ENCODE measurements around the gene NUDT16L1. TPM values are rescaled to one million over a fixed set of nuclear protein-coding genes. Genes with fewer than 3 reads are reported as not detected.
A peak's percentile ranks its signal among the peaks of the same experiment; 100 is the strongest.

Gene NUDT16L1
- total and polyA plus RNA-seq, 2 of the 13 experiments (the other 11 are each of a cell fraction or from before 2014, with no cell fraction given), result 28.0 to 40.5 TPM

GRCh38 chr16:4663777-4664465, 29.4 kb upstream of the NUDT16L1 start (continued):
- TF ChIP-seq ZSCAN31 (CRISPR knock-in tag; IDR thresholded peaks at IDR 0.05; ENCODE audit: low read depth) (peak; percentile 18; the same call in 1 of the 2 replicates), SAFB2 (CRISPR knock-in tag; IDR thresholded peaks at IDR 0.05; ENCODE audit: borderline replicate concordance, low read depth) (0 out of 2 replicates have a peak, but pooled peaks have one; percentile 34), SNRNP70 (IDR thresholded peaks at IDR 0.05; ENCODE audit: low read depth, low read length) (no peak), TRAFD1 (CRISPR knock-in tag; IDR thresholded peaks at IDR 0.05; ENCODE audit: borderline replicate concordance) (peak; percentile 79; the same call in 1 of the 2 replicates), ZNF101 (CRISPR knock-in tag; IDR thresholded peaks at IDR 0.05; ENCODE audit: borderline replicate concordance, low read depth) (no peak; the same call in 1 of the 2 replicates), ZNF772 (CRISPR knock-in tag; IDR thresholded peaks at IDR 0.05) (peak; percentile 87; the same call in 1 of the 2 replicates), ZNF34 (CRISPR knock-in tag; IDR thresholded peaks at IDR 0.05; ENCODE audit: borderline replicate concordance) (no peak; the same call in 1 of the 2 replicates), ZNF354B (CRISPR knock-in tag; IDR thresholded peaks at IDR 0.05) (no peak), MXD1 (CRISPR knock-in tag; IDR thresholded peaks at IDR 0.05) (peak; percentile 91; the same call in 1 of the 2 replicates), SIN3A (IDR thresholded peaks at IDR 0.05; ENCODE audit: borderline replicate concordance, low read depth, low read length) (peak; percentile 75; the same call in 1 of the 2 replicates), USF2 (IDR thresholded peaks at IDR 0.05; ENCODE audit: low read depth, low read length) (no peak), USF2 (CRISPR knock-in tag; IDR thresholded peaks at IDR 0.05; ENCODE audit: borderline replicate concordance) (peak; percentile 94; the same call in 1 of the 2 replicates), NCOA2 (CRISPR knock-in tag; IDR thresholded peaks at IDR 0.05) (peak; percentile 83), ZHX1 (CRISPR knock-in tag; IDR thresholded peaks at IDR 0.05; ENCODE audit: low read depth) (peak; percentile 90), ZNF788 (CRISPR knock-in tag; IDR thresholded peaks at IDR 0.05; ENCODE audit: borderline replicate concordance) (peak; percentile 83; the same call in 1 of the 2 replicates), RFXANK (CRISPR knock-in tag; IDR thresholded peaks at IDR 0.05) (no peak), ZNF543 (CRISPR knock-in tag; IDR thresholded peaks at IDR 0.05) (peak; percentile 94; the same call in 1 of the 2 replicates), ZFP1 (CRISPR knock-in tag; IDR thresholded peaks at IDR 0.05) (no peak), SNAPC5 (CRISPR knock-in tag; IDR thresholded peaks at IDR 0.05; ENCODE audit: borderline replicate concordance) (no peak; the same call in 1 of the 2 replicates), PLSCR1 (CRISPR knock-in tag; IDR thresholded peaks at IDR 0.05; ENCODE audit: borderline replicate concordance) (peak; percentile 92; the same call in 1 of the 2 replicates), NAIF1 (CRISPR knock-in tag; IDR thresholded peaks at IDR 0.05; ENCODE audit: borderline replicate concordance) (peak; percentile 65; the same call in 1 of the 2 replicates)

All from HepG2 (cell line).